NCI-H82 treated with DMSO at 0.1 percent for 48 hours (cell line): ENCODE measurements around the gene NCOA3.

Source experiments
- DNase-seq: peaks from one replicate; lab custom pipeline; 2025; ENCODE audit not compliant: unreplicated experiment; lab: John Stamatoyannopoulos, UW

Gene NCOA3

GRCh38 chr20:47663354-47664067 lies 161.8 kb downstream of the NCOA3 start:
- DNase-seq, result peak; percentile 42

GRCh38 chr20:47664068-47664437 lies 162.4 kb downstream of the NCOA3 start:
- DNase-seq, result no peak

GRCh38 chr20:47664744-47665143 lies 163.1 kb downstream of the NCOA3 start:
- no peak for DNase-seq

- no peak for DNase-seq
These were observed 163.7 kb downstream of the NCOA3 start for GRCh38 chr20:47665221-47665991.

GRCh38 chr20:47666304-47666703 lies 164.6 kb downstream of the NCOA3 start:
- DNase-seq, result no peak

GRCh38 chr20:47667086-47667485 lies 165.4 kb downstream of the NCOA3 start:
- DNase-seq, result no peak

- no peak for DNase-seq
These were observed 166.0 kb downstream of the NCOA3 start for GRCh38 chr20:47667531-47668312.

GRCh38 chr20:47668313-47669151 lies 166.8 kb downstream of the NCOA3 start:
- DNase-seq, result no peak

GRCh38 chr20:47669152-47669425 lies 167.4 kb downstream of the NCOA3 start:
- DNase-seq, result no peak

GRCh38 chr20:47669489-47669888 lies 167.8 kb downstream of the NCOA3 start:
- no peak for DNase-seq

GRCh38 chr20:47669927-47670890 lies 168.5 kb downstream of the NCOA3 start:
- no peak for DNase-seq

GRCh38 chr20:47670913-47671312 lies 169.2 kb downstream of the NCOA3 start:
- no peak for DNase-seq

GRCh38 chr20:47672166-47672565 lies 170.5 kb downstream of the NCOA3 start:
- DNase-seq, result no peak

- no peak for DNase-seq
These were observed 171.4 kb downstream of the NCOA3 start for GRCh38 chr20:47672886-47673670.

- no peak for DNase-seq
These were observed 171.9 kb downstream of the NCOA3 start for GRCh38 chr20:47673671-47673955.

GRCh38 chr20:47674145-47674544 lies 172.5 kb downstream of the NCOA3 start:
- no peak for DNase-seq

GRCh38 chr20:47674686-47675085 lies 173.0 kb downstream of the NCOA3 start:
- DNase-seq, result no peak

GRCh38 chr20:47675190-47676142 lies 173.8 kb downstream of the NCOA3 start:
- DNase-seq, result no peak
